ENCODE results near the gene ADAMTS17. TPM values are rescaled to one million over a fixed set of nuclear protein-coding genes. Genes with fewer than 3 reads are reported as not detected.

Gene ADAMTS17
- total RNA-seq, 1 donor from 2014 or later, result 1.5 TPM

DNA sequence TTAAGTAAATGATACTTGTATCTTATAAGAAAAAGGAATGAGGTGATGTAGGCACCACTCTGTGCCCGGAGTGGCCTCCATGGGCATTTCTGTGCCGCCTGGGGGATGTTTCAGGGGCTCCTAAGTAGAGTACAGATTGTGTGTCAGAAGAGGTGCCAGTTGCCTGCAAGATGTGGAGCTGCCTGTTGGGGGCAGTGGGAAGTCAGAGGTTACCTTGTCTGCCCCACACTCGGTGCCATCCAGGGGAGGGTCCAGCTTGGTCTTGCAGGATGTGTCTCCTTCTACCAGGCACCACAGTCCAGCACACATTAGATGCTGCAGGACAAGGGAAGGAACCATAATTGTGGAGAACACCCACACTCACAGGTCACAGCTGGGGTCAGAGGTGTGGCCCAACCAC, 208.8 kb downstream of the ADAMTS17 start:
- no peaks in the 10 kb centered on the region for H3K4me1 Mint-ChIP-seq (ENCODE audit: unreplicated experiment)
- TF ChIP-seq, protein P1, sequence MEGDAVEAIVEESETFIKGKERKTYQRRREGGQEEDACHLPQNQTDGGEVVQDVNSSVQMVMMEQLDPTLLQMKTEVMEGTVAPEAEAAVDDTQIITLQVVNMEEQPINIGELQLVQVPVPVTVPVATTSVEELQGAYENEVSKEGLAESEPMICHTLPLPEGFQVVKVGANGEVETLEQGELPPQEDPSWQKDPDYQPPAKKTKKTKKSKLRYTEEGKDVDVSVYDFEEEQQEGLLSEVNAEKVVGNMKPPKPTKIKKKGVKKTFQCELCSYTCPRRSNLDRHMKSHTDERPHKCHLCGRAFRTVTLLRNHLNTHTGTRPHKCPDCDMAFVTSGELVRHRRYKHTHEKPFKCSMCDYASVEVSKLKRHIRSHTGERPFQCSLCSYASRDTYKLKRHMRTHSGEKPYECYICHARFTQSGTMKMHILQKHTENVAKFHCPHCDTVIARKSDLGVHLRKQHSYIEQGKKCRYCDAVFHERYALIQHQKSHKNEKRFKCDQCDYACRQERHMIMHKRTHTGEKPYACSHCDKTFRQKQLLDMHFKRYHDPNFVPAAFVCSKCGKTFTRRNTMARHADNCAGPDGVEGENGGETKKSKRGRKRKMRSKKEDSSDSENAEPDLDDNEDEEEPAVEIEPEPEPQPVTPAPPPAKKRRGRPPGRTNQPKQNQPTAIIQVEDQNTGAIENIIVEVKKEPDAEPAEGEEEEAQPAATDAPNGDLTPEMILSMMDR (IDR thresholded peaks at IDR 0.05), result no peak
- no peak overlapping the region for H3K4me3 Mint-ChIP-seq (ENCODE audit: unreplicated experiment)
- H3K36me3 Mint-ChIP-seq (ENCODE audit: unreplicated experiment), result no peaks in the 10 kb centered on the region
- peaks cover 11% of the 10 kb centered on the region for H3K27me3 Mint-ChIP-seq (ENCODE audit: unreplicated experiment)
- no peak overlapping the region for H3K27ac Mint-ChIP-seq (ENCODE audit: unreplicated experiment)
- H3K9me3 Mint-ChIP-seq (ENCODE audit: unreplicated experiment), result peaks cover 5% of the 10 kb centered on the region
- no peak for DNase-seq (ENCODE audit: extremely low spot score, unreplicated experiment)

DNA sequence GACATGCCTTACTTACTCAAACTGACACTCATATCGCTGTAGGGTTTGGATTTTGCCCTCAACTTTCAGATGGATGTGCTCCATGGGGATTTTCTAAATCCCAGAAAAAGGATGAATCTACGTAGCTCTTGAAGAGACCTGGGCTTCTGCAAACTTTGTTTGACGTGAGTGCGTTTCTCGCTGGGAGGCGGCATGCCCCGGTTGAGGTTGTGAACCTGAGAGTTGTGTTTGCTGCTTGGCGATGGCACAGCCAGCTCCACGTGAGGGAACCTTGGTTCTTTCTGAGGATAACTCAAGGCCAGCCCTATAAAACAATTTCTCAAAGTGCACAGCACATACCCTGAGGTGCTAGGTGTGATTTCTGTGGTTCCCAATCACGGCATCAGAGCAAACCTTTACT, 209.5 kb downstream of the ADAMTS17 start:
- TF ChIP-seq, protein P1 (IDR thresholded peaks at IDR 0.05), result no peak
- H3K9me3 Mint-ChIP-seq (ENCODE audit: unreplicated experiment), result peaks cover 5% of the 10 kb centered on the region
- H3K27me3 Mint-ChIP-seq (ENCODE audit: unreplicated experiment), result peaks cover 11% of the 10 kb centered on the region
- H3K27ac Mint-ChIP-seq (ENCODE audit: unreplicated experiment), result no peak overlapping the region
- DNase-seq (ENCODE audit: extremely low spot score, unreplicated experiment), result no peak
- no peaks in the 10 kb centered on the region for H3K36me3 Mint-ChIP-seq (ENCODE audit: unreplicated experiment)
- no peaks in the 10 kb centered on the region for H3K4me1 Mint-ChIP-seq (ENCODE audit: unreplicated experiment)
- no peak overlapping the region for H3K4me3 Mint-ChIP-seq (ENCODE audit: unreplicated experiment)

GRCh38 chr15:100131321-100132224, 210.2 kb downstream of the ADAMTS17 start:
- Mint-ChIP-seq H3K4me1 (ENCODE audit: unreplicated experiment) (no peaks in the 10 kb centered on the region), H3K27me3 (ENCODE audit: unreplicated experiment) (peaks cover 7% of the 10 kb centered on the region), H3K4me3 (ENCODE audit: unreplicated experiment) (no peak overlapping the region), H3K36me3 (ENCODE audit: unreplicated experiment) (no peaks in the 10 kb centered on the region), H3K27ac (ENCODE audit: unreplicated experiment) (no peak overlapping the region), H3K9me3 (ENCODE audit: unreplicated experiment) (no peaks in the 10 kb centered on the region)
- TF ChIP-seq, protein P1 (IDR thresholded peaks at IDR 0.05), result no peak
- DNase-seq (ENCODE audit: extremely low spot score, unreplicated experiment), result no peak

DNA sequence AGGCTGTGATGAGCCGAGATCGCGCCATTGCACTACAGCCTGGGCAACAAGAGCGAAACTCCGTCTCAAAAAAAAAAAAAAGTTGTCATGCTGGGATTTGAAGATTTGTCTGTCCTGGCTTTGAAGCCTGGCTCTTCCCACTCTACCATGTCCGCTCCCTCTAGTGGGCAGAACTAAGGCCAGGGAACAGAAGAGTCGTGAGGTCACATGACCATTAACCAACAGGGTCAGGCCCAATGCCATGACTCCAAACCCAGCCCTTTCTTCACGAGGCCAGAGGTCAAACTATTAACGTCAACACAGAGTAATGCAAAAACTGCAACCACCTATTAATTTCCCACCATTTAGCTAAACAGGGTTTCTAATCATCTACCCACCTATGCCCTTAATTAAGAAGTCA, 212.1 kb downstream of the ADAMTS17 start:
- TF ChIP-seq, protein P1 (IDR thresholded peaks at IDR 0.05), result no peak
- no peaks in the 10 kb centered on the region for H3K9me3 Mint-ChIP-seq (ENCODE audit: unreplicated experiment)
- no peaks in the 10 kb centered on the region for H3K4me1 Mint-ChIP-seq (ENCODE audit: unreplicated experiment)
- H3K4me3 Mint-ChIP-seq (ENCODE audit: unreplicated experiment), result no peak overlapping the region
- no peak for DNase-seq (ENCODE audit: extremely low spot score, unreplicated experiment)
- H3K27me3 Mint-ChIP-seq (ENCODE audit: unreplicated experiment), result peaks cover 3% of the 10 kb centered on the region
- no peaks in the 10 kb centered on the region for H3K36me3 Mint-ChIP-seq (ENCODE audit: unreplicated experiment)
- H3K27ac Mint-ChIP-seq (ENCODE audit: unreplicated experiment), result no peak overlapping the region

DNA sequence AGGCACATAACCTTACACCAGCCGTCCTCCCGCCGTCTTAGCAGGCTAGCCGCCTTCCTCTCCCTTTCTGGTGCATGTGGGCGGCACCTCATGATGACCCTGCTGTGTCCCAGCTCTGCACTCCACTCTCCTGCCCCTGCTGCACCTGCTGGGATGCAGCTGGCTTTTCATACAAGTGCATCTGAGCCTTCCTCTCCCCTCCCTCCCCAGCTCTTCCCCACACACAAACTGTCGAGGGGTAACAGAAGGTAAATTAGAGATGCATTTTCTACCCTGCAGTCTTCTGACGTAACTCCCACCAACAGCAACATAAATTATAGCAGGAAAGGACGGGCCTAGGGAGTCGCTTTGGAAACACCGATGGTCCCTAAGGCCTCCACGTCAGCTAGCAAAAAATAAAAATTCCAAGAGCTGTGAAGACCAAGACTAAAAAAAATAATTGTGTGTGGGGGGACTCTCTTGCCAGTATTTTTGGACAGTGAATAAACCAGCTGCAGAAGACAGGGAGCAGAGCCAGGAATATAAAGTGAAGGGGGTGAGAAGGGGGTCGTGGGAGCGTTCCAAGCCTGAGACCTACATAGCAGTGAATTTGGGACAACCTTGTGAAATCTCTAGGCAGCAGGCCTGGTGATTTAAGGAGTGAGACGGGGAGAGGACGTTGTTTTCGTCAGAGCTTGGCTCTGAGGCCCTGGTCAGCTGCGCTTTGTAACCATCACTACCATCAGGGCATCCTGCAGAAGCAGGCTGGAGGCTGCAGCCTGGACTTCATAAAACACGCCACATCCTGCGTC, 216.2 kb downstream of the ADAMTS17 start:
- no peaks in the 10 kb centered on the region for H3K36me3 Mint-ChIP-seq (ENCODE audit: unreplicated experiment)
- H3K9me3 Mint-ChIP-seq (ENCODE audit: unreplicated experiment), result peaks cover 13% of the 10 kb centered on the region
- H3K27me3 Mint-ChIP-seq (ENCODE audit: unreplicated experiment), result no peaks in the 10 kb centered on the region
- H3K4me3 Mint-ChIP-seq (ENCODE audit: unreplicated experiment), result no peak overlapping the region
- DNase-seq (ENCODE audit: extremely low spot score, unreplicated experiment), result no peak
- no peaks in the 10 kb centered on the region for H3K4me1 Mint-ChIP-seq (ENCODE audit: unreplicated experiment)
- no peak overlapping the region for H3K27ac Mint-ChIP-seq (ENCODE audit: unreplicated experiment)
- TF ChIP-seq, protein P1 (IDR thresholded peaks at IDR 0.05), result no peak

Measured in osteocyte (in vitro differentiated cells).